CD4-positive, alpha-beta T cell (primary cell): ENCODE measurements around the gene FHDC1. TPM values are rescaled to one million over a fixed set of nuclear protein-coding genes. Genes with fewer than 3 reads are reported as not detected.

ENCODE experiments used
- ATAC-seq: fragments of 200-7000 bp; cut with Tn5 transposase; one replicate; pipeline ENCODE4 v1.10.0; 2022; ENCODE audit warnings: mild to moderate bottlenecking; ENCODE audit not compliant: poor library complexity
- CTCF ChIA-PET: fragments of 350-600 bp; sonication (Branson Sonifier 250); formaldehyde crosslinking; loops from one replicate; lab custom pipeline; 2021; ENCODE audit warnings: antibody characterized with exemption, inconsistent platforms; lab: Charles Lee
- POLR2A ChIA-PET: fragments of 350-600 bp; sonication (Branson Sonifier 250); formaldehyde crosslinking; loops from one replicate; lab custom pipeline; 2021; ENCODE audit warnings: antibody characterized with exemption, inconsistent platforms; lab: Charles Lee
- DNase-seq, 14 experiments: peaks; one replicate each; pipeline ENCODE4 v3.0.0-alpha.2; 2013 to 2020; ENCODE audit warnings: mixed read lengths in 2 of 14
- H3K27ac ChIP-seq, 2 donors: one replicate each; pipeline versions ENCODE4 v1.5.1 to v1.7.0; 2013; ENCODE audit warnings: low read length in 2 of 2, low read depth in 1 of 2, mild to moderate bottlenecking in 1 of 2
- H3K27me3 ChIP-seq, 2 experiments: 1 replicate in 1 of 2; 2 replicates in 1 of 2; pipeline versions ENCODE4 v1.6.1 to v1.7.0; 2013; ENCODE audit warnings: low read length in 2 of 2, control low read depth in 1 of 2, mild to moderate bottlenecking in 1 of 2, moderate library complexity in 1 of 2; ENCODE audit not compliant: insufficient read depth in 2 of 2, control insufficient read depth in 1 of 2
- H3K36me3 ChIP-seq: one replicate; pipeline ENCODE4 v1.6.1; 2013; ENCODE audit warnings: low read length, control low read depth; ENCODE audit not compliant: insufficient read depth
- H3K4me1 ChIP-seq: one replicate; pipeline ENCODE4 v1.6.1; 2013; ENCODE audit warnings: low read length, control low read depth; ENCODE audit not compliant: insufficient read depth
- H3K4me3 ChIP-seq: one replicate; pipeline ENCODE4 v1.5.1; 2013; ENCODE audit warnings: mild to moderate bottlenecking, low read length, moderate library complexity
- H3K9me3 ChIP-seq, 2 experiments: 1 replicate in 1 of 2; 2 replicates in 1 of 2; pipeline versions ENCODE4 v1.6.1 to v1.7.0; 2013; ENCODE audit warnings: low read length in 2 of 2, mild to moderate bottlenecking in 2 of 2, control low read depth in 1 of 2, moderate library complexity in 1 of 2; ENCODE audit not compliant: control insufficient read depth in 1 of 2, insufficient read depth in 1 of 2
- H3K27ac Mint-ChIP-seq: one replicate; pipeline ENCODE4 v1.8.0; 2020; ENCODE audit warnings: mixed read lengths
- H3K27me3 Mint-ChIP-seq: one replicate; pipeline ENCODE4 v1.8.0; 2021; ENCODE audit warnings: mixed read lengths
- H3K36me3 Mint-ChIP-seq: one replicate; pipeline ENCODE4 v1.8.0; 2021; ENCODE audit warnings: low read depth, mixed read lengths
- H3K4me1 Mint-ChIP-seq: one replicate; pipeline ENCODE4 v1.8.0; 2021; ENCODE audit warnings: low read depth, mixed read lengths
- H3K4me3 Mint-ChIP-seq: one replicate; pipeline ENCODE4 v1.8.0; 2020; ENCODE audit warnings: mild to moderate bottlenecking, mixed read lengths
- H3K9me3 Mint-ChIP-seq: one replicate; pipeline ENCODE4 v1.8.0; 2020; ENCODE audit warnings: mixed read lengths
- intact Hi-C, 2 experiments: fragments of 100-400 bp; cut with DNase I in 1 of 2; cut with micrococcal nuclease in 1 of 2; formaldehyde crosslinking; loops; one replicate each; pipeline versions ENCODE4 v1.15.1 to v1.9.0; 2023 to 2025; cut with DNase I, micrococcal nuclease
- total RNA-seq, 174 experiments: library from RNA in 2 of 174; stranded (reverse) in 2 of 174; gene quantifications; one replicate each; pipeline ENCODE4 v1.2.3 and lab custom pipeline; 2021 to 2026
- TF ChIP-seq, protein P1 (sequence below): fragments of 200-600 bp; IDR thresholded peaks from one replicate; pipeline ENCODE4 v1.8.0; 2022; ENCODE audit warnings: antibody characterized with exemption, mild to moderate bottlenecking

Gene FHDC1
- total RNA-seq, 2 experiments from 2014 or later: 0.03 TPM; not detected in 1

DNA sequence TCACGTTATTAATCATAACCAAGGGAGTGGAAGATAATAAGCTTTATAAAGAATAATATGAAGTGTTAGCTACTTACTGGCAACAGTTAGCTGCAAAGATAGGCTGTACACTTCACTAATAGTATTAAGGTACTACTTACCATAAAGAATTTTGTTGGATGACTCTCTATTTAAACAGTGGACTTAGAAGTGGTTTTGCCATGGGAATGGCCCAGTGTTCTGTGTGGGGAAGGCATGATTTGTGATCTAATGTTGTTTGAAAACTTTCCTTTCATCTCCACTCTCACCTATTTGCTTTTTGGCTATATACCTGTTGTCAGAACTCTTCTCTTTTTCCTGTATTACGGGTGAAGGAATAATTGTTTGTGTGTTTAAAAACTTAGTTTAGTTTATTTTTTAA is 23.0 kb downstream of the FHDC1 start:
- Mint-ChIP-seq H3K36me3 (no peaks in the 10 kb centered on the region), H3K27ac (no peak overlapping the region), H3K9me3 (no peaks in the 10 kb centered on the region), H3K4me3 (no peak overlapping the region), H3K4me1 (no peaks in the 10 kb centered on the region), H3K27me3 (no peaks in the 10 kb centered on the region)
- no peak for ATAC-seq
- ChIA-PET POLR2A (no interaction called here), CTCF (no interaction called here)
- no peak for DNase-seq
- H3K4me3 ChIP-seq: no peak overlapping the region
- H3K27me3 ChIP-seq: no peaks in the 10 kb centered on the region
- H3K9me3 ChIP-seq: no peaks in the 10 kb centered on the region
- no peak overlapping the region for H3K27ac ChIP-seq
- H3K4me1 ChIP-seq: no peaks in the 10 kb centered on the region
- H3K36me3 ChIP-seq: no peaks in the 10 kb centered on the region
- intact Hi-C loops: no loop called here
- TF ChIP-seq, protein P1, sequence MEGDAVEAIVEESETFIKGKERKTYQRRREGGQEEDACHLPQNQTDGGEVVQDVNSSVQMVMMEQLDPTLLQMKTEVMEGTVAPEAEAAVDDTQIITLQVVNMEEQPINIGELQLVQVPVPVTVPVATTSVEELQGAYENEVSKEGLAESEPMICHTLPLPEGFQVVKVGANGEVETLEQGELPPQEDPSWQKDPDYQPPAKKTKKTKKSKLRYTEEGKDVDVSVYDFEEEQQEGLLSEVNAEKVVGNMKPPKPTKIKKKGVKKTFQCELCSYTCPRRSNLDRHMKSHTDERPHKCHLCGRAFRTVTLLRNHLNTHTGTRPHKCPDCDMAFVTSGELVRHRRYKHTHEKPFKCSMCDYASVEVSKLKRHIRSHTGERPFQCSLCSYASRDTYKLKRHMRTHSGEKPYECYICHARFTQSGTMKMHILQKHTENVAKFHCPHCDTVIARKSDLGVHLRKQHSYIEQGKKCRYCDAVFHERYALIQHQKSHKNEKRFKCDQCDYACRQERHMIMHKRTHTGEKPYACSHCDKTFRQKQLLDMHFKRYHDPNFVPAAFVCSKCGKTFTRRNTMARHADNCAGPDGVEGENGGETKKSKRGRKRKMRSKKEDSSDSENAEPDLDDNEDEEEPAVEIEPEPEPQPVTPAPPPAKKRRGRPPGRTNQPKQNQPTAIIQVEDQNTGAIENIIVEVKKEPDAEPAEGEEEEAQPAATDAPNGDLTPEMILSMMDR: no peak

DNA sequence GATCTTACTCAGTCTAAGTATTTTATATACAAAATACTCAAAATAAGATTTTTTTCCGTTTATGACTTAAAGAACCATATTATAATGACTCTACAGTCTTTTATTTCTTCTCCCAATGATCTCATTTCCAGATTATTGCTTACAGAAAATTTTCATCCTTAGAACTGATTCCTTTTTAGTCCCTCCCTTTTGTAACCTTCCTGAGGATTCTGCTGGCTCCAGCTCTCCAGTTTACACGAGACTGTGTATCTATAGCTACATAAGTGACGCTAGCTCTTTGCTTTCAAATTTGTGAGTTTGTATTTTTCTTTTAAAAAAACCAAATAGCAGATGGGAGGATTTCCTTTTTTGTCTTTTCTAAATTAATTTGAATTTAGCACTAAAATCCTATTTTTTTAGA is 24.0 kb downstream of the FHDC1 start:
- TF ChIP-seq, protein P1: no peak
- Histone ChIP-seq H3K4me1 (no peaks in the 10 kb centered on the region), H3K27ac (no peak overlapping the region), H3K9me3 (no peaks in the 10 kb centered on the region), H3K36me3 (no peaks in the 10 kb centered on the region), H3K4me3 (no peak overlapping the region), H3K27me3 (no peaks in the 10 kb centered on the region)
- no peak for DNase-seq
- ChIA-PET POLR2A (no interaction called here), CTCF (no interaction called here)
- ATAC-seq: no peak
- Mint-ChIP-seq H3K36me3 (no peaks in the 10 kb centered on the region), H3K4me1 (no peaks in the 10 kb centered on the region), H3K27ac (no peak overlapping the region), H3K4me3 (no peak overlapping the region), H3K27me3 (no peaks in the 10 kb centered on the region), H3K9me3 (no peaks in the 10 kb centered on the region)
- intact Hi-C loops: no loop called here

DNA sequence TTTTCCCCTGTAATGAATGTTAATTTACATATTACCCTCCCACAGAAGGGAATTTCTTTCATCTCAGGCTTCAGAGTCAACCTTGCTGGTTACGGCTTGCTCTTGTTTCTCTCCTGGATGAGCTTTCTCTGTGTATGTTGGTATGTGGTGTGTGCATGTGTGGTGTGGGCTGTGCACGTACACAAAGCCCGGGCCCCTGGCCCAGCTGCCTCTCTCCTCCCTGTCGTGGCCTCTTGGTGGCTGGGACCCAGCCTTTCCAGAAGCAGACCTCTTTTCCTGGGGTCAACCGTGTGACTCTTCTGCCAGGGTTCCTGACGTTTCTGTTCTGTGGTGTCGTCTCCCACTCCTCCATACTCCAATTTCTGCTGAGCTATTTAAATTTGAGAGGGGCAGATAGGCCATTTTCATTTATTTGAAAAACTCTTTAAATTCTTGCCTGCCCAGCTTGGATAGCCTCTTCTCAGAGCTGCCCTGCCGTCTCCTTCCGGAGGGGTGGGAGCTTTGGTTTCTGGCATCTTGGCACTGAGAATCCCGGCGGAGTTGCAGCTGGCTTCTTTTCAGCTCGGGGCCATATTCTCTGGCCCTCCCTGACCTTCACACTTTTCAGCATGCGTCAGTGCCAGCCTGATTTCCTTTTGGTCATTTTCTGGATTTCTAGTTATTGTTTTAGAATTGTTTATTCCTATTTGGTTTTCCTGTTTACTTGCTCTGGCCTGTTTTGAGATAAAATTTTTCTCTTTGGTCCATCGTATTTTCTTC is 25.1 kb downstream of the FHDC1 start:
- no peaks in the 10 kb centered on the region for H3K9me3 Mint-ChIP-seq
- no peaks in the 10 kb centered on the region for H3K4me1 Mint-ChIP-seq
- H3K36me3 Mint-ChIP-seq: no peaks in the 10 kb centered on the region
- H3K27ac Mint-ChIP-seq: no peak overlapping the region
- no peak overlapping the region for H3K27ac ChIP-seq
- H3K27me3 Mint-ChIP-seq: no peaks in the 10 kb centered on the region
- no peaks in the 10 kb centered on the region for H3K27me3 ChIP-seq
- ATAC-seq (no peak), DNase-seq (no peak)
- H3K36me3 ChIP-seq: no peaks in the 10 kb centered on the region
- TF ChIP-seq, protein P1: no peak
- no peaks in the 10 kb centered on the region for H3K4me1 ChIP-seq
- no peaks in the 10 kb centered on the region for H3K9me3 ChIP-seq
- POLR2A ChIA-PET: no interaction called here
- no peak overlapping the region for H3K4me3 Mint-ChIP-seq
- H3K4me3 ChIP-seq: no peak overlapping the region
- intact Hi-C loops: no loop called here
- CTCF ChIA-PET: no interaction called here
